ENCODE data around the gene RRN3.

DNA sequence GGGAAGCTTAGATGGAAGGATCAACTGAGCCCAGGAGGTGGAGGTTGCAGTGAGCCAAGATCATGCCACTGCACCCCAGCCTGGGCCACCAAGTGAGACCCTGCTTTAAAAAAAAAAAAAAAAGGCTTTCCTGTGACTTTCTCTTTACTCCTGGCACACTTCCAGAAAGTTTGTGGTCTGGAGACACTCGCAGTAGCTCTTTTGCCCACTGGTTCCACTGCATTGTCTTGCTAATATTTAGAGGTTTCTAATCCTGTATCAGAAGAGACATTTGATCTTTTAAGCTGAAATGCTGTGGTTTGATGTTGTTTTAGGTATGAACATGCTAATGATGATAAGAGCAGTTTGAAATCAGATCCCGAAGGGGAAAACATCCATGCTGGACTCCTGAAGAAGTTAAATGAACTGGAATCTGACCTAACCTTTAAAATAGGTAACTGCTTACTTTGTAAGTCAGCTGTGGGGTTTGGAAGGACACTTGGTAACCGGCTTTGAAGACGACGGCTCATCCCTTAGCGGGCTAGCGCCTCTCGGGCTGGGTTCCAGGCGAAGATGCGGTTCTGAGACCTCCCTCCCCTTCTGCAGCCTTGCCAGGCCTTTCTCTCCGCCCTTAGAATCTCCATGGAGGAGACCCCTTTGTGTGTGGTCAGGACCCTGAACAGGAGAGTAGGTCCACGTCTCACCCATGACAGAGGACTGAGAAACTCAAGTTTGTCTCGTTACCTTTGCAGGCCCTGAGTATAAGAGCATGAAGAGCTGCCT lies 61.3 kb downstream of the RRN3 start:
- TF ChIP-seq POLR2A (IDR thresholded peaks at IDR 0.05) (no peak), EP300 (IDR thresholded peaks at IDR 0.05) (no peak)
- TF ChIP-seq, protein P1, sequence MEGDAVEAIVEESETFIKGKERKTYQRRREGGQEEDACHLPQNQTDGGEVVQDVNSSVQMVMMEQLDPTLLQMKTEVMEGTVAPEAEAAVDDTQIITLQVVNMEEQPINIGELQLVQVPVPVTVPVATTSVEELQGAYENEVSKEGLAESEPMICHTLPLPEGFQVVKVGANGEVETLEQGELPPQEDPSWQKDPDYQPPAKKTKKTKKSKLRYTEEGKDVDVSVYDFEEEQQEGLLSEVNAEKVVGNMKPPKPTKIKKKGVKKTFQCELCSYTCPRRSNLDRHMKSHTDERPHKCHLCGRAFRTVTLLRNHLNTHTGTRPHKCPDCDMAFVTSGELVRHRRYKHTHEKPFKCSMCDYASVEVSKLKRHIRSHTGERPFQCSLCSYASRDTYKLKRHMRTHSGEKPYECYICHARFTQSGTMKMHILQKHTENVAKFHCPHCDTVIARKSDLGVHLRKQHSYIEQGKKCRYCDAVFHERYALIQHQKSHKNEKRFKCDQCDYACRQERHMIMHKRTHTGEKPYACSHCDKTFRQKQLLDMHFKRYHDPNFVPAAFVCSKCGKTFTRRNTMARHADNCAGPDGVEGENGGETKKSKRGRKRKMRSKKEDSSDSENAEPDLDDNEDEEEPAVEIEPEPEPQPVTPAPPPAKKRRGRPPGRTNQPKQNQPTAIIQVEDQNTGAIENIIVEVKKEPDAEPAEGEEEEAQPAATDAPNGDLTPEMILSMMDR (IDR thresholded peaks at IDR 0.05): no peak

Measured in stomach (tissue), 4 donors.